ENCODE data around the gene PNCK. TPM values are rescaled to one million over a fixed set of nuclear protein-coding genes. Genes with fewer than 3 reads are reported as not detected.

Gene PNCK
- total and polyA plus RNA-seq, 2 of the 13 experiments (the other 11 are each of a cell fraction or from before 2014, with no cell fraction given), result 33.1 TPM; not detected in 1

DNA sequence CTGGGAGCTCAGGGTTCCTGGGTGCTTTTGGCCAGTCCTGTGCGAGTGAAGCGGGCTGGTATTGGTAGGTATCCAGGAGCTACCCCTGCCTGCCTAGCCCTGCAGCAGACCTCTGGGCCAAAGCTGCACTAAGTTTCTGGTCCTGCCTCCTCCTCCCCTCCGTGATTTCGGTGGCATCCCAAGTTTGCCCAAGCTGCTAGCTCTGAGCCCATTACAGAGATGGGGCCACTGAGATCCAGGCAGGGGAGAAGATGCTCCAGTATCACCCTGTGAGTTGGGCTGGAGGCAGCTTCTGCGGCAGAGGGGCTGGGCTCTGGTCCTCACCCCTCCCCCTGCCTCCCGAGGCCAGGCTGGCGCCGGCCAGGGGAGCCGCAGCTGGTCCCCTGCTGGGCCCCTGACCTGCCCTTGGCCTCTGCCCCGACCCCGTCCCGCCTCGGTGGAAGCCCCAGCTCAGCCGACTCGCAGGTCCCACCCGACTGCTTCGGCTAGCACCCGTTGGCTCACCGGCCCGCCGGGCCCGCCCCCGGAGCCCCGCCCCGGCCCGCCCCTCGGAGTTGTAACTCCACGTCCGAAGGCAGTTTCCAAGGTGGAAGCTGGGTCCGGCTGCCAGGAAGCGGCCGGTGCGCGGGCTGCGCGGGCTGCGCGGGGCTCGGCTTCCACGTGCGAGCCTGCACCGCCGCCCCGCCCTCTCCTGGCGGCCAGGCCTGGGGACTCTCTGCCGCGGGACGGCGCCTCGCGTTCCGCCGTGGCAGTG lies 26.8 kb downstream of the PNCK start, which contains the start of gene DUSP9 (continued):
- TF ChIP-seq, protein P1, sequence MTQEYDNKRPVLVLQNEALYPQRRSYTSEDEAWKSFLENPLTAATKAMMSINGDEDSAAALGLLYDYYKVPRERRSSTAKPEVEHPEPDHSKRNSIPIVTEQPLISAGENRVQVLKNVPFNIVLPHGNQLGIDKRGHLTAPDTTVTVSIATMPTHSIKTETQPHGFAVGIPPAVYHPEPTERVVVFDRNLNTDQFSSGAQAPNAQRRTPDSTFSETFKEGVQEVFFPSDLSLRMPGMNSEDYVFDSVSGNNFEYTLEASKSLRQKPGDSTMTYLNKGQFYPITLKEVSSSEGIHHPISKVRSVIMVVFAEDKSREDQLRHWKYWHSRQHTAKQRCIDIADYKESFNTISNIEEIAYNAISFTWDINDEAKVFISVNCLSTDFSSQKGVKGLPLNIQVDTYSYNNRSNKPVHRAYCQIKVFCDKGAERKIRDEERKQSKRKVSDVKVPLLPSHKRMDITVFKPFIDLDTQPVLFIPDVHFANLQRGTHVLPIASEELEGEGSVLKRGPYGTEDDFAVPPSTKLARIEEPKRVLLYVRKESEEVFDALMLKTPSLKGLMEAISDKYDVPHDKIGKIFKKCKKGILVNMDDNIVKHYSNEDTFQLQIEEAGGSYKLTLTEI (CRISPR knock-in tag; conservative IDR thresholded peaks at IDR 0.05), result no peak
- TF ChIP-seq, protein P2, sequence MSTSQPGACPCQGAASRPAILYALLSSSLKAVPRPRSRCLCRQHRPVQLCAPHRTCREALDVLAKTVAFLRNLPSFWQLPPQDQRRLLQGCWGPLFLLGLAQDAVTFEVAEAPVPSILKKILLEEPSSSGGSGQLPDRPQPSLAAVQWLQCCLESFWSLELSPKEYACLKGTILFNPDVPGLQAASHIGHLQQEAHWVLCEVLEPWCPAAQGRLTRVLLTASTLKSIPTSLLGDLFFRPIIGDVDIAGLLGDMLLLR (CRISPR knock-in tag; IDR thresholded peaks at IDR 0.05), result no peak
- TF ChIP-seq EED (CRISPR knock-in tag; IDR thresholded peaks at IDR 0.05) (no peak), ZNF577 (CRISPR knock-in tag; IDR thresholded peaks at IDR 0.05; ENCODE audit: borderline replicate concordance, low read depth) (no peak), ZNF792 (CRISPR knock-in tag; IDR thresholded peaks at IDR 0.05) (no peak), NR2F1 (CRISPR knock-in tag; IDR thresholded peaks at IDR 0.05) (peak; percentile 97 to 99), ZNF230 (CRISPR knock-in tag; IDR thresholded peaks at IDR 0.05) (no peak), ZFAT (CRISPR knock-in tag; conservative IDR thresholded peaks at IDR 0.05) (no peak), EHMT2 (IDR thresholded peaks at IDR 0.05; ENCODE audit: borderline replicate concordance, low read depth, low read length) (no peak), YY1 (IDR thresholded peaks at IDR 0.05; ENCODE audit: insufficient read depth, insufficient replicate concordance, low read depth, low read length) (peak; percentile 30), ZNF569 (CRISPR knock-in tag; IDR thresholded peaks at IDR 0.05; ENCODE audit: borderline replicate concordance) (no peak), SMC3 (IDR thresholded peaks at IDR 0.05; ENCODE audit: low read length) (no peak)
- TF ChIP-seq, protein P3, sequence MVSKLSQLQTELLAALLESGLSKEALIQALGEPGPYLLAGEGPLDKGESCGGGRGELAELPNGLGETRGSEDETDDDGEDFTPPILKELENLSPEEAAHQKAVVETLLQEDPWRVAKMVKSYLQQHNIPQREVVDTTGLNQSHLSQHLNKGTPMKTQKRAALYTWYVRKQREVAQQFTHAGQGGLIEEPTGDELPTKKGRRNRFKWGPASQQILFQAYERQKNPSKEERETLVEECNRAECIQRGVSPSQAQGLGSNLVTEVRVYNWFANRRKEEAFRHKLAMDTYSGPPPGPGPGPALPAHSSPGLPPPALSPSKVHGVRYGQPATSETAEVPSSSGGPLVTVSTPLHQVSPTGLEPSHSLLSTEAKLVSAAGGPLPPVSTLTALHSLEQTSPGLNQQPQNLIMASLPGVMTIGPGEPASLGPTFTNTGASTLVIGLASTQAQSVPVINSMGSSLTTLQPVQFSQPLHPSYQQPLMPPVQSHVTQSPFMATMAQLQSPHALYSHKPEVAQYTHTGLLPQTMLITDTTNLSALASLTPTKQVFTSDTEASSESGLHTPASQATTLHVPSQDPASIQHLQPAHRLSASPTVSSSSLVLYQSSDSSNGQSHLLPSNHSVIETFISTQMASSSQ (IDR thresholded peaks at IDR 0.05; ENCODE audit: low read depth), result no peak
- TF ChIP-seq, protein P3 (CRISPR knock-in tag; IDR thresholded peaks at IDR 0.05; ENCODE audit: borderline replicate concordance), result peak; percentile 73; the same call in 1 of the 2 replicates
- TF ChIP-seq, protein P4, sequence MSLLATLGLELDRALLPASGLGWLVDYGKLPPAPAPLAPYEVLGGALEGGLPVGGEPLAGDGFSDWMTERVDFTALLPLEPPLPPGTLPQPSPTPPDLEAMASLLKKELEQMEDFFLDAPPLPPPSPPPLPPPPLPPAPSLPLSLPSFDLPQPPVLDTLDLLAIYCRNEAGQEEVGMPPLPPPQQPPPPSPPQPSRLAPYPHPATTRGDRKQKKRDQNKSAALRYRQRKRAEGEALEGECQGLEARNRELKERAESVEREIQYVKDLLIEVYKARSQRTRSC (CRISPR knock-in tag; IDR thresholded peaks at IDR 0.05; ENCODE audit: low read depth), result no peak
- TF ChIP-seq, protein P5, sequence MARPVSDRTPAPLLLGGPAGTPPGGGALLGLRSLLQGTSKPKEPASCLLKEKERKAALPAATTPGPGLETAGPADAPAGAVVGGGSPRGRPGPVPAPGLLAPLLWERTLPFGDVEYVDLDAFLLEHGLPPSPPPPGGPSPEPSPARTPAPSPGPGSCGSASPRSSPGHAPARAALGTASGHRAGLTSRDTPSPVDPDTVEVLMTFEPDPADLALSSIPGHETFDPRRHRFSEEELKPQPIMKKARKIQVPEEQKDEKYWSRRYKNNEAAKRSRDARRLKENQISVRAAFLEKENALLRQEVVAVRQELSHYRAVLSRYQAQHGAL (CRISPR knock-in tag; IDR thresholded peaks at IDR 0.05; ENCODE audit: not compliant biosample characterization), result no peak
- TF ChIP-seq, protein P6, sequence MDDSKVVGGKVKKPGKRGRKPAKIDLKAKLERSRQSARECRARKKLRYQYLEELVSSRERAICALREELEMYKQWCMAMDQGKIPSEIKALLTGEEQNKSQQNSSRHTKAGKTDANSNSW (CRISPR knock-in tag; IDR thresholded peaks at IDR 0.05; ENCODE audit: borderline replicate concordance), result no peak

All from HepG2 (cell line).